DMS53 (cell line): ENCODE measurements around the gene MAP3K9.

ENCODE experiments used
- DNase-seq: peaks from one replicate; lab custom pipeline; 2025; lab: John Stamatoyannopoulos, UW

MAP3K9 gene

DNA sequence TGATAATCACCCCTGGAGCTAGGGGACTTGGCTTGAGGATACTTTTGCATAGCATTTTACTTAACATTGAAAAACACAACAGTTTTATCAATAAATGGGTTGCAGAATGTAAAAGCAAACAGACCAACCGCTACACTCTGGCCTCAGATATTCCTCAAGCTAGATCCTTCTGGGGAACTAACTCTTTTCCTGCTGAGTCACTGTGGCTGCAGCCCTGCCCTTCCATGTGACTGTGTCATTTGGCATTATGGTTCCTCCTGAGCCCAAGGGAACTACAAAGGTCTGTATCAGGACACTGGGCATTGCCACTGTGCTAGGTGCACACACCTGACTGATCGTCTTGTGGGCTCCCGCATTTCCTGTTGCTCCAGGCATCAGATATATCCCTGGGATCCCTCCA is 111.0 kb downstream of the MAP3K9 start:
- peak; percentile 35 for DNase-seq

DNA sequence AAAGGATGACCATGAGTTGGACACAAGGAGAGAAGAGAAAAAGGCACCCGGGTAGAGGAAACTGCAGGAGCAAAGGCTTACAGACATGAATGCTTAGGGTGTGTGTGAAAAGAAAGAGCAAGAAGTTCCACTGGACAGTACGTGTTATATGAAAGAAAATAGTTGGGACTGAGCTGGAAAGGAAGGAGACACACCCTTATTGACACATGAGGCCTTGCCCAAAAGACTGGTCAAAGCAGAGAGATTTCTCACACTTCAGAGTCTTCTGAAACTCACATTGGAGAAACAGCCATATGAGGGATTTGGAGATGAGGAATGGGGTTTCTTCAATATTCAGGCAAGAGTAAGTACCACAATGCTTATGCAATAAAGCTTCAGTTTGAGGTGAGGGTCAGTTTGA is 111.6 kb downstream of the MAP3K9 start:
- DNase-seq = no peak

DNA sequence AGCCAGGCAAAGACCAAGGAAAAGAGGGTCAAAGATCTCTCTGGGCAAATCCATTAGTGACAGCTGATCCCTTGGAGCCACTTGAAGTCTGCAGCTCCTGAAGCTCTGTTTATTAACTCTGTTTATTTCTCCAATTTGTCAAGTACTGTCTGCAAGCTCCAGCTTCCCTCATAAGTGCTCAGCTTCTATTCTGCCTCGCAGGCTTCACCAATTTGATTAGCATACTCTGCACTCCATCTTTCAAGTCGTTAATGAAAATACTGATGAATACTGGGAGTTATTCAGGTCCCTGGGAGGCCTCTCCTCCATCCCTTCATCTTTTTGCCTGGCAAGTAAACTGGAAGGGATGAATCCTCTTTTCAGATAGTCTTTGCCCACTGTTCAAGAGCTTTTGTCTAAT is 113.3 kb downstream of the MAP3K9 start:
- DNase-seq = peak; percentile 5

DNA sequence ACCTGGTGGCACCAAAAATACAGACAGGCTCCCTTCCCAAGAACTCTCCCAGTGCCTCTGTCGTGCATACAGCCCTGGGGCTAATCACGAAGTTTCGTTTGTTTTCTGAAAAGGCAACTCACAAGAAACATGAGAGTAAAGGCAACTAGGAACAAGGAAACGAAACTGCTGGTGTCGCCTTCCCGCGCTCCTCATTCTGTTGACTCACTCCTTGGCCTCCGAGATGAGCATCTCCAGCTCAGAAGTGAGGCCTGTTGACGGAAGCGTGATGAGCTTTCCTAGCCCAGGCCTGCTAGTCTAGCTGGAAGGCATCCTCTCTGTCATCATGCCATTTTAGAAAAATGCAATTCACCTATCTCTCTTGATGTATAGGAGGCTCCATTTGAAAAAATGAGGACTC is 117.1 kb downstream of the MAP3K9 start:
- DNase-seq = peak; percentile 2

DNA sequence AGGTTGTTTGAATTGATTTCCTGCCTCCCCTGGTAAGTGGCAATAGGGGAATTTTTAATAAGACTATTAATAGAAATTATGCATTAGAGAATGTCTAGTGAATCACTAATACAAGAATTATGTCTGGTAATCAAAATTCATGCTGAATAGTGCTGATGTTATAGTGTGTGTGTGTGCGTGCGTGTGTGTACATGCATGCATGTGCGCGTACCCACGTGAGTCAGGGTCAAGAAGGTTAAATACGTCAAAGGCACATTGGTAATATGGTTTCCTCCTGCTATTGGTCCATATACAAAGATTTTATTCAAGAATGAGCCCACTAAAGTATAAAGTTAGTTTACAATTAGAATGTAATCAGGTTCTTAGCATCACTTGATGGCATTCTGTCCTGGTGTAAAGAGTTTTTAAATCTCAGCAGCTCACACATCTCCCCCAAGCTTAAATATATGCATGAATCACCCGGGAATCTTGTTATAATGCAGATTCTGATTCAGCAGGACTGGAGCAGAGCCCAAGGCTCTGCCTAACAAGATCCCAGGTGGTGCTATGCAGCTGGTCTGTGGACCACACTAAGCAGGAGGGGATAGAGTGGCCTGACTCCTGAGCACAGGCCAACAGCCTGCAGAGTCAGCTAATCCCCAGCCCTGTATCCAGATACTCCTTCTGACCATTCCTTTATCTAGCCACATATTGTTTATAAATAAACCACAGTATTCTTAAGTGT is 123.7 kb downstream of the MAP3K9 start:
- DNase-seq = no peak

DNA sequence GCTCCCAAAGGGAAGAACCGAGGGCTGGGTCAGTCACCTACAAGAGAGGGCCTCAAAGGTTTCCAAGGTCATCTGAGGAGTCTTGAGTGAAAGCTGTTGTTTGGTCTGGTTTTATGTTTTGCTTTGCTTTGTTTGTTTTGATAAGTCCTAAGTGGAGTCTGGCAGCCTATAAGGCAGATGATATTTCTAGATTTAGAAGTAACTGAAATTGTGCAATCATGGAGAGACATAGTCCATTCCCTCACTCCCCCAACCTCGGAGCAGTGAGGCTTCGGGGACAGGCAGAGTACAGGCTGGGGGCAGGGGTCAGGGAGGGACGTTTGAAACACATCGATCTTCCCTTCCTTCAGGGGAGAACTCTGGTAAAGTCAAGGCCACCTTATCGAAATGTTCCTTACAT is 125.3 kb downstream of the MAP3K9 start:
- no peak for DNase-seq

DNA sequence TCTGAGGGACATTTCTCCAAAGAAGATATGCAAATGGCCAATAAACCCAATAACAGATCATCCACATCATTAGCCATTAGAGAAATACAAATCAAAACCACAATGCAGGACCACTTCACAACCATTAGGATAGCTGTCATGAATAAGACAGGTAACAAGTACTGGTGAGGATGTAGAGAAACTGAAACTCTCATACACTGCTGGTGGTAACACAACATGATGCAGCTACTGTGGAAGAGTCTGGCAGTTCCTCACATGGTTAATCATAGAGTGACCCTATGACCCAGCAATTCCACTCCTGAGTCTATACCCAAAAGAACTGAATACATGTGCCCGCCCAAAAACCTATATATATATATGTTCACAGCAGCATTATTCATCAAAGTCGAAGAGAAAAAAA is 128.6 kb downstream of the MAP3K9 start:
- no peak for DNase-seq

DNA sequence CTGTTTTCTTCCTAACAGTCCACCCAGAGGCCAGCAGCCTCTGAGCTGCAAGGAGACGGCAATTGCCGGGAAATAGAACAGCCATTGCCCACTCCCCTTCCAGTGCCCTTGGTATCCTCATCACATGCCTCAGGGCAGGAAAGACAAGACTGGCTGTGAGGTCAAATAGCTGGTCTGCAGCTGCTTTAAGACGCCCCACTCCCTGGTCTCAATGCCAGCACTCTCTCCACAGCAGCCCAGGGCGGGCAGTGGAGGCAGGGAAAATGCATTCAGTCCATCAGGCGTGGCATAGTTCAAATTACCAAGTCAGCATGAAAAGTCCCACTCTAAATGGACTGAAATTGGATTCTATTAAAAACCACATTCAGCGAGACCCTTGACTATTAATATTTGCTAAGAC is 132.0 kb downstream of the MAP3K9 start:
- DNase-seq = no peak
